ENCODE measurements around the gene GRIK5.

DNA sequence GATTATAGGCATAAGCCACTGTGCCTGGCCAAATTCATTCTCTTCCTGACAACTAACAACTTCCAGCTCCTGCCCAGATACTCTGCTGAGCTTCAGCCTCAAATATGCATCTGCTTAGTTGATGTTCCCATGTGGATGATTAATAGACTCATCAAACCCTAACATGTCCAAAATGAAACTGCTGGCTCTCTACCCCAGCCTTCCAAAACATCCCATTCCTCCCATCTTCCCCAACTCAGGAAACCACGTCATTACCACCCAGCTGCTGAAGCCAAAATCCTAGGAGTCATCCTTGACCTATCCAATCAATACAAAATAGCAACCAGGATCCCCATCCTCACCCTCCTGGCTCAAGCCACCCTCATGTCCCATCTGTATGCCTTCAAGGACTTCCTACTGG lies 41.4 kb upstream of the GRIK5 start:
- TF ChIP-seq, protein P1, sequence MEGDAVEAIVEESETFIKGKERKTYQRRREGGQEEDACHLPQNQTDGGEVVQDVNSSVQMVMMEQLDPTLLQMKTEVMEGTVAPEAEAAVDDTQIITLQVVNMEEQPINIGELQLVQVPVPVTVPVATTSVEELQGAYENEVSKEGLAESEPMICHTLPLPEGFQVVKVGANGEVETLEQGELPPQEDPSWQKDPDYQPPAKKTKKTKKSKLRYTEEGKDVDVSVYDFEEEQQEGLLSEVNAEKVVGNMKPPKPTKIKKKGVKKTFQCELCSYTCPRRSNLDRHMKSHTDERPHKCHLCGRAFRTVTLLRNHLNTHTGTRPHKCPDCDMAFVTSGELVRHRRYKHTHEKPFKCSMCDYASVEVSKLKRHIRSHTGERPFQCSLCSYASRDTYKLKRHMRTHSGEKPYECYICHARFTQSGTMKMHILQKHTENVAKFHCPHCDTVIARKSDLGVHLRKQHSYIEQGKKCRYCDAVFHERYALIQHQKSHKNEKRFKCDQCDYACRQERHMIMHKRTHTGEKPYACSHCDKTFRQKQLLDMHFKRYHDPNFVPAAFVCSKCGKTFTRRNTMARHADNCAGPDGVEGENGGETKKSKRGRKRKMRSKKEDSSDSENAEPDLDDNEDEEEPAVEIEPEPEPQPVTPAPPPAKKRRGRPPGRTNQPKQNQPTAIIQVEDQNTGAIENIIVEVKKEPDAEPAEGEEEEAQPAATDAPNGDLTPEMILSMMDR (IDR thresholded peaks at IDR 0.05; ENCODE audit: low read depth, low read length, missing input control): no peak
- TF ChIP-seq TAF1 (conservative IDR thresholded peaks at IDR 0.05) (no peak), RAD21 (IDR thresholded peaks at IDR 0.05) (no peak), JUND (IDR thresholded peaks at IDR 0.05) (no peak), FOXA1 (IDR thresholded peaks at IDR 0.05) (no peak), GABPA (IDR thresholded peaks at IDR 0.05 in 1 of 2, conservative IDR thresholded peaks at IDR 0.05 in 1 of 2) (no peak), YY1 (IDR thresholded peaks at IDR 0.05) (no peak), RXRA (IDR thresholded peaks at IDR 0.05) (no peak)

Measured in liver (tissue), 3 donors.